ENCODE measurements around the gene PHF20. TPM values are rescaled to one million over a fixed set of nuclear protein-coding genes. Genes with fewer than 3 reads are reported as not detected.

PHF20 gene
- total RNA-seq, 1 donor from 2014 or later: 37.6 TPM

DNA sequence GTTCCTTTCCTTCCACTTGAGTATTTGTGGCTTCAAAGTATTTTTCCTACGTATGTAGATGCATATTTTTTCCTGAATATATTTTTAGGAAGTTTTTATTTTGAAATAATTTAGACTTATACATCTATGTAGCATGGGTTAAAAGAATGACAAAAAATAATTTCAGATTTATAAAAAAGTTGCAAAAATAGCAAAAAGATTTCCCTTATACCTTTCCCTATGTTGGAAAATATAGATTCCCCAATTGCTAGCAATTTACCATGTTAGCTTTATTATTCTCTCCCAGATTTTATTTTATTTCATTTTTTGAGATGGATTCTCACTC, 112.7 kb downstream of the PHF20 start:
- no peaks in the 10 kb centered on the region for H3K27me3 Mint-ChIP-seq
- no peaks in the 10 kb centered on the region for H3K36me3 Mint-ChIP-seq
- peaks cover 7% of the 10 kb centered on the region for H3K4me1 Mint-ChIP-seq (ENCODE audit: unreplicated experiment)
- TF ChIP-seq, protein P1, sequence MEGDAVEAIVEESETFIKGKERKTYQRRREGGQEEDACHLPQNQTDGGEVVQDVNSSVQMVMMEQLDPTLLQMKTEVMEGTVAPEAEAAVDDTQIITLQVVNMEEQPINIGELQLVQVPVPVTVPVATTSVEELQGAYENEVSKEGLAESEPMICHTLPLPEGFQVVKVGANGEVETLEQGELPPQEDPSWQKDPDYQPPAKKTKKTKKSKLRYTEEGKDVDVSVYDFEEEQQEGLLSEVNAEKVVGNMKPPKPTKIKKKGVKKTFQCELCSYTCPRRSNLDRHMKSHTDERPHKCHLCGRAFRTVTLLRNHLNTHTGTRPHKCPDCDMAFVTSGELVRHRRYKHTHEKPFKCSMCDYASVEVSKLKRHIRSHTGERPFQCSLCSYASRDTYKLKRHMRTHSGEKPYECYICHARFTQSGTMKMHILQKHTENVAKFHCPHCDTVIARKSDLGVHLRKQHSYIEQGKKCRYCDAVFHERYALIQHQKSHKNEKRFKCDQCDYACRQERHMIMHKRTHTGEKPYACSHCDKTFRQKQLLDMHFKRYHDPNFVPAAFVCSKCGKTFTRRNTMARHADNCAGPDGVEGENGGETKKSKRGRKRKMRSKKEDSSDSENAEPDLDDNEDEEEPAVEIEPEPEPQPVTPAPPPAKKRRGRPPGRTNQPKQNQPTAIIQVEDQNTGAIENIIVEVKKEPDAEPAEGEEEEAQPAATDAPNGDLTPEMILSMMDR (conservative IDR thresholded peaks at IDR 0.05): no peak
- DNase-seq (ENCODE audit: extremely low spot score, unreplicated experiment): no peak
- peak overlapping the region; percentile 91 for H3K27ac Mint-ChIP-seq
- H3K4me3 Mint-ChIP-seq: no peak overlapping the region
- no peaks in the 10 kb centered on the region for H3K9me3 Mint-ChIP-seq

DNA sequence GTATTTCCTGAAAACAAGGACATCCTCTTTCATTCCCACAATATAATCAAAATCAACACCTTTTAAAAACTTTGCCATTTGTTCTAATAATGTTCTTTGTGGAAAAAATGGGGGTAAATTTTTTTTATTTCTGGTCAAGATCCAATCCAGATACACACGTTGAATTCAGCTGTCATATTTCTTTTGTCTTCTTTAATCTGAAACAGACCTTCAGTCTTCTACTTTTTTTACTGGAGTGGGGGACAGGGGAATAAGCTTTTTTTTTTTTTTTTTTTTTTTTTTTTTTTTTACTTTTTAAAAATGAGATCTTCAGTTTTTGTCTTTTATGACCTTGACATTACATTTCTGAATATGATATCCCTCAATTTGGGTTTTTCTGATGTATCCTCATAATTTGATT, 113.4 kb downstream of the PHF20 start:
- H3K27ac Mint-ChIP-seq: no peak overlapping the region
- H3K4me1 Mint-ChIP-seq (ENCODE audit: unreplicated experiment): peaks cover 7% of the 10 kb centered on the region
- H3K9me3 Mint-ChIP-seq: no peaks in the 10 kb centered on the region
- no peaks in the 10 kb centered on the region for H3K27me3 Mint-ChIP-seq
- DNase-seq (ENCODE audit: extremely low spot score, unreplicated experiment): no peak
- TF ChIP-seq, protein P1 (conservative IDR thresholded peaks at IDR 0.05): no peak
- H3K4me3 Mint-ChIP-seq: no peak overlapping the region
- no peaks in the 10 kb centered on the region for H3K36me3 Mint-ChIP-seq

DNA sequence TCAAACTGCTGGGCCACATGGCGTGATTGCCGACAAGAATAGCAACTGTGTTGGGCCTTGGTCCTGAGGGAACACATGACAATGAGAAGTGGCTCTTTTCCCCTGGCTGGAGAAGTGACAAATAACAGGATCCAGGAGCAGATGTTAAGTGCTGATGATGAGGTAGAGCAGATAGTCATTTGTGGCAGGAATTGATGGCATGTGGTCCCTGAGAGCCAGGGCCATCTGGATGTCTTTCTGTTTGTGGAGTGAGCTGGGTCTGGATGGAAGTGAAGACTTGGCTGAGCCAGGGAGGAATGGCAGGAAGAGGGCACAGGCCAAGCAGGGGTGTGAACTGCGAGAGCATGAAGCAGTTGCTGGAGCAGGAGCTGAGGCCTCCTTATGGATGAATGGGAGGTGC, 114.7 kb downstream of the PHF20 start:
- Mint-ChIP-seq H3K27ac (peak overlapping the region; percentile 30), H3K9me3 (no peaks in the 10 kb centered on the region), H3K36me3 (no peaks in the 10 kb centered on the region), H3K4me1 (ENCODE audit: unreplicated experiment) (peaks cover 7% of the 10 kb centered on the region), H3K4me3 (no peak overlapping the region), H3K27me3 (no peaks in the 10 kb centered on the region)
- TF ChIP-seq, protein P1 (conservative IDR thresholded peaks at IDR 0.05): no peak
- no peak for DNase-seq (ENCODE audit: extremely low spot score, unreplicated experiment)

DNA sequence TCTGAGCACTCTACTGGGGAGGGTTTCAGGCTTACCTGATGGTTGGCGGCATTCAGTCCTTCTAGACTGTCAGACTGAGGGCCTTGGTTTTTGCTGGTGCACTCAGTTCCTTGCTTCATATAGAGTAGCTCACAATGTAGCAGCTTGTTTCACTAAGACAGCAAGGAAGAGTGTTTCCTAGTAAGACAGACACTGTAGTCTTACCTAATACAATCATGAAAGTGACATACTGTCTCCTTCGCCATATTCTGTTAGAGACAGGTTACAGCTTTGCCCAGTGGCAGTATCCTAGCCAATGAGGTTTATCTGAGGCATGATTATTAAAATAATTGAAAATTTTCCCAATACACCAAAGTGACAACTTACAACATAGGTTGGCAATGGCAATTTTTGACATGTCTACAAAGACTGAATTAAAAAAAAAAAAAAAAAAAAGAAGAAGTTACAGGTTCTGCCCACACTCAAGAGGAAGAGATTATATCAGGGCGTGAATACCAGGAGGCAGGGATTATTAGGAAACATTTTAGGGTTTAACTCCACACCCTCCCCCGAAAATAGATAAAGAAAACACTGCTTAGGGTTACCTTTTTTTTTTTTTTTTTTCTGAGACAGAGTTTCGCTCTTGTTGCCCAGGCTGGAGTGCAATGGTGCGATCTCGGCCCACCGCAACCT, 115.7 kb downstream of the PHF20 start:
- TF ChIP-seq, protein P1 (conservative IDR thresholded peaks at IDR 0.05): no peak
- Mint-ChIP-seq H3K27me3 (no peaks in the 10 kb centered on the region), H3K4me1 (ENCODE audit: unreplicated experiment) (peaks cover 7% of the 10 kb centered on the region), H3K36me3 (no peaks in the 10 kb centered on the region), H3K9me3 (no peaks in the 10 kb centered on the region), H3K27ac (no peak overlapping the region), H3K4me3 (no peak overlapping the region)
- no peak for DNase-seq (ENCODE audit: extremely low spot score, unreplicated experiment)

DNA sequence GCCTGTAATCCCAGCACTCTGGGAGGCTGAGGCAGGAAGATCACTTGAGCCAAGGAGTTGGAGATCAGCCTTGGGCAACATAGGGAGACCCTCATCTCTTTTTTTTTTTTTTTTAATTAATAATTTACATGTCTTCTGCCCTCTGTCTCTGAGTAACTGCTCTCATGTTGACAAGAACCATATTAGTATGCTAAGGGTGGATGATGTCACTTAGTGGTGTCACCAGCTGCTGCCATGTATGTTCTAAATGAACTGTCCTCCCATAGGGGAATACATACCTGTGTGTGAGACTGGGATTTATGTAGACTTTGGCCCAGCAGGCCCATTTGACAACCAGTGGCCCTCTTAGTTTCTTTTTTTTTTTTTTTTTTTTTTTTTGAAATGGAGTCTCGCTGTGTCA, 116.8 kb downstream of the PHF20 start:
- TF ChIP-seq, protein P1 (conservative IDR thresholded peaks at IDR 0.05): no peak
- Mint-ChIP-seq H3K27ac (no peak overlapping the region), H3K36me3 (no peaks in the 10 kb centered on the region), H3K9me3 (no peaks in the 10 kb centered on the region), H3K4me1 (ENCODE audit: unreplicated experiment) (peaks cover 7% of the 10 kb centered on the region), H3K4me3 (no peak overlapping the region), H3K27me3 (no peaks in the 10 kb centered on the region)
- no peak for DNase-seq (ENCODE audit: extremely low spot score, unreplicated experiment)

DNA sequence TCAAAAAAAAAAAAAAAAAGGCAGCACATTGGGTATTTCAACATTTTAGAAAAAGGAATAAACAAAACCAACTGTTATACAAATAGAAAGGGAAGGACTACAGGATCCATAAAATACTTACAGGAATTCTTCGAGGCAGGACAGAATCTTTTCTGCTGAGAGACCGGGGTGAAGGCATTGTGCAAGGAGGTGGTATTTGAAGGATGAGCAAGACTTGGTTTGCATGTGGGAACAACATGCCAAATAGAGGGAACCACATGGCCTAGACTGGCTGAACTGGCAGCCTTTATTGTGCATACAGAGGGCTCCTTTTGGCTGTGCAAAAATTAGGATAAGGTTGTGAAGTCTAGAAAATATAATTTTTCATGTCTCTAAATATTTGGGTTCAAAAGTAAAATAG, 119.6 kb downstream of the PHF20 start:
- Mint-ChIP-seq H3K36me3 (no peaks in the 10 kb centered on the region), H3K4me3 (no peak overlapping the region), H3K9me3 (no peaks in the 10 kb centered on the region), H3K4me1 (ENCODE audit: unreplicated experiment) (no peaks in the 10 kb centered on the region), H3K27ac (no peak overlapping the region), H3K27me3 (no peaks in the 10 kb centered on the region)
- TF ChIP-seq, protein P1 (conservative IDR thresholded peaks at IDR 0.05): no peak
- no peak for DNase-seq (ENCODE audit: extremely low spot score, unreplicated experiment)
